ENCODE measurements around the gene PAX2. TPM values are rescaled to one million over a fixed set of nuclear protein-coding genes. Genes with fewer than 3 reads are reported as not detected.

The PAX2 gene
- total RNA-seq, 4 donors from 2014 or later: not detected

GRCh38 chr10:100745882-100746783 is 751 bp downstream of the PAX2 start:
- 3% methylated on average over 40 of the region's 54 CpGs for WGBS
- Histone ChIP-seq H3K27me3 (peaks cover 7 to 100% (median 91%) of the 10 kb centered on the region in 4 donors), H3K4me3 (peak overlapping the region; percentile 42 to 53 (median 46))

GRCh38 chr10:100746784-100747455 is 1.5 kb downstream of the PAX2 start:
- no peaks in the 10 kb centered on the region for H3K9me3 ChIP-seq
- no peak overlapping the region for H3K27ac ChIP-seq (replicated peaks in 1 of 4)
- H3K36me3 ChIP-seq: no peaks in the 10 kb centered on the region
- peaks cover 7 to 100% (median 91%) of the 10 kb centered on the region in 4 donors for H3K27me3 ChIP-seq
- H3K4me3 ChIP-seq: peak overlapping the region in 1 of 4 donors; percentile 40
- 17% methylated on average over 9 of the region's 9 CpGs for WGBS
- intact Hi-C loops (cut with DNase I): no loop called here
- peaks cover 46 to 82% (median 69%) of the 10 kb centered on the region in 4 donors for H3K4me1 ChIP-seq
- DNase-seq (ENCODE audit: extremely low spot score): no peak
- TF ChIP-seq, protein P1, sequence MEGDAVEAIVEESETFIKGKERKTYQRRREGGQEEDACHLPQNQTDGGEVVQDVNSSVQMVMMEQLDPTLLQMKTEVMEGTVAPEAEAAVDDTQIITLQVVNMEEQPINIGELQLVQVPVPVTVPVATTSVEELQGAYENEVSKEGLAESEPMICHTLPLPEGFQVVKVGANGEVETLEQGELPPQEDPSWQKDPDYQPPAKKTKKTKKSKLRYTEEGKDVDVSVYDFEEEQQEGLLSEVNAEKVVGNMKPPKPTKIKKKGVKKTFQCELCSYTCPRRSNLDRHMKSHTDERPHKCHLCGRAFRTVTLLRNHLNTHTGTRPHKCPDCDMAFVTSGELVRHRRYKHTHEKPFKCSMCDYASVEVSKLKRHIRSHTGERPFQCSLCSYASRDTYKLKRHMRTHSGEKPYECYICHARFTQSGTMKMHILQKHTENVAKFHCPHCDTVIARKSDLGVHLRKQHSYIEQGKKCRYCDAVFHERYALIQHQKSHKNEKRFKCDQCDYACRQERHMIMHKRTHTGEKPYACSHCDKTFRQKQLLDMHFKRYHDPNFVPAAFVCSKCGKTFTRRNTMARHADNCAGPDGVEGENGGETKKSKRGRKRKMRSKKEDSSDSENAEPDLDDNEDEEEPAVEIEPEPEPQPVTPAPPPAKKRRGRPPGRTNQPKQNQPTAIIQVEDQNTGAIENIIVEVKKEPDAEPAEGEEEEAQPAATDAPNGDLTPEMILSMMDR (IDR thresholded peaks at IDR 0.05): no peak
- TF ChIP-seq EP300 (IDR thresholded peaks at IDR 0.05) (no peak), POLR2AphosphoS5 (IDR thresholded peaks at IDR 0.05) (no peak), POLR2A (IDR thresholded peaks at IDR 0.05; ENCODE audit: low read depth) (no peak)

More at GRCh38 chr10:100745882-100746783, 751 bp downstream of the PAX2 start:
- TF ChIP-seq POLR2AphosphoS5 (IDR thresholded peaks at IDR 0.05) (no peak), EP300 (IDR thresholded peaks at IDR 0.05) (no peak), POLR2A (IDR thresholded peaks at IDR 0.05; ENCODE audit: low read depth) (no peak)
- TF ChIP-seq, protein P1 (IDR thresholded peaks at IDR 0.05): no peak
- Histone ChIP-seq H3K36me3 (no peaks in the 10 kb centered on the region), H3K4me1 (peaks cover 46 to 90% (median 76%) of the 10 kb centered on the region in 4 donors), H3K9me3 (no peaks in the 10 kb centered on the region), H3K27ac (replicated peaks in 1 of 4) (no peak overlapping the region)
- intact Hi-C loops (cut with DNase I): no loop called here
- DNase-seq (ENCODE audit: extremely low spot score): no peak

GRCh38 chr10:100747456-100748230 is 2.3 kb downstream of the PAX2 start:
- Histone ChIP-seq H3K27ac (replicated peaks in 1 of 4) (no peak overlapping the region), H3K4me3 (peak overlapping the region; percentile 26 to 47 (median 36)), H3K36me3 (no peaks in the 10 kb centered on the region), H3K27me3 (peaks cover 7 to 100% (median 86%) of the 10 kb centered on the region in 4 donors), H3K9me3 (no peaks in the 10 kb centered on the region), H3K4me1 (peaks cover 46 to 75% (median 62%) of the 10 kb centered on the region in 4 donors)
- intact Hi-C loops (cut with DNase I): no loop called here
- TF ChIP-seq, protein P1 (IDR thresholded peaks at IDR 0.05): no peak
- no peak for DNase-seq (ENCODE audit: extremely low spot score)
- whole genome bisulfite sequencing: 6% methylated on average over 31 of the region's 57 CpGs

- H3K4me3 ChIP-seq: peak overlapping the region in 3 of 4 donors; percentile 26 to 47 (median 40)
- no peak for DNase-seq (ENCODE audit: extremely low spot score)
- H3K27ac ChIP-seq (replicated peaks in 1 of 4): no peak overlapping the region
- H3K27me3 ChIP-seq: peaks cover 7 to 100% (median 79%) of the 10 kb centered on the region in 4 donors
- WGBS: 6% methylated on average over 14 of the region's 56 CpGs
- H3K9me3 ChIP-seq: no peaks in the 10 kb centered on the region
- intact Hi-C loops (cut with DNase I): no loop called here
- no peaks in the 10 kb centered on the region for H3K36me3 ChIP-seq
- peaks cover 46 to 68% (median 58%) of the 10 kb centered on the region in 4 donors for H3K4me1 ChIP-seq
- no peak for TF ChIP-seq POLR2A (IDR thresholded peaks at IDR 0.05; ENCODE audit: low read depth)
Observed at GRCh38 chr10:100748231-100749058, 3.1 kb downstream of the PAX2 start.
